OCI-LY1 (cell line): ENCODE measurements around the gene PPIP5K1.
"Not testable (repeated sequence)": the region's sequence is repeated elsewhere in the genome, so short reads cannot be mapped to it uniquely, and the experiment has no call there.

Experiments used
- H2AFZ ChIP-seq: fragments of 200-600 bp; sonication (generic), shearing (Covaris generic); 2 replicates; pipeline ENCODE4 v1.6.0; 2014; ENCODE audit warnings: antibody characterized with exemption, mild to moderate bottlenecking, low read length
- H3F3A ChIP-seq: fragments of 200-600 bp; sonication (generic), shearing (Covaris generic); 2 replicates; pipeline ENCODE4 v1.6.0; 2014; ENCODE audit warnings: mild to moderate bottlenecking, antibody characterized with exemption, low read length, moderate library complexity; ENCODE audit not compliant: insufficient read depth
- H3K27ac ChIP-seq: fragments of 200-600 bp; sonication (generic); 2 replicates; pipeline ENCODE4 v1.5.1; 2014; ENCODE audit warnings: low read length, mixed run types, mild to moderate bottlenecking, low read depth; ENCODE audit not compliant: poor library complexity, severe bottlenecking
- H3K27me3 ChIP-seq: fragments of 200-600 bp; sonication (generic); 2 replicates; pipeline ENCODE4 v1.6.0; 2014; ENCODE audit warnings: antibody characterized with exemption, mild to moderate bottlenecking, low read length, moderate library complexity; ENCODE audit not compliant: insufficient read depth
- H3K36me3 ChIP-seq: fragments of 200-600 bp; sonication (generic); 2 replicates; pipeline ENCODE4 v1.6.1; 2014; ENCODE audit warnings: mild to moderate bottlenecking, antibody characterized with exemption, low read length, moderate library complexity, mixed read lengths; ENCODE audit not compliant: insufficient read depth
- H3K4me1 ChIP-seq: fragments of 200-600 bp; sonication (generic); 2 replicates; pipeline ENCODE4 v1.5.1; 2014; ENCODE audit warnings: mild to moderate bottlenecking, low read length, moderate library complexity; ENCODE audit not compliant: insufficient read depth, severe bottlenecking
- H3K4me2 ChIP-seq: fragments of 200-600 bp; sonication (generic), shearing (Covaris generic); 2 replicates; pipeline ENCODE4 v1.6.1; 2014; ENCODE audit warnings: low read length
- H3K4me3 ChIP-seq: fragments of 200-600 bp; sonication (generic); 2 replicates; pipeline ENCODE4 v1.5.1; 2014; ENCODE audit warnings: low read length, low read depth, mild to moderate bottlenecking, mixed read lengths; ENCODE audit not compliant: poor library complexity, severe bottlenecking
- H3K79me2 ChIP-seq: fragments of 200-600 bp; shearing (Covaris generic); 2 replicates; pipeline ENCODE4 v1.6.1; 2016; ENCODE audit warnings: mixed run types, low read length, mixed read lengths; ENCODE audit not compliant: insufficient read depth
- H3K9ac ChIP-seq: fragments of 200-600 bp; sonication (generic), shearing (Covaris generic); 2 replicates; pipeline ENCODE4 v1.6.1; 2014; ENCODE audit warnings: mild to moderate bottlenecking, low read length, mixed read lengths
- H3K9me2 ChIP-seq: fragments of 200-600 bp; sonication (generic), shearing (Covaris generic); 2 replicates; pipeline ENCODE4 v1.6.1; 2014; ENCODE audit warnings: low read depth, mild to moderate bottlenecking, low read length, mixed read lengths
- H3K9me3 ChIP-seq: fragments of 200-600 bp; shearing (Covaris generic); 2 replicates; pipeline ENCODE4 v1.6.1; 2014; ENCODE audit warnings: low read length, mixed read lengths
- H4K20me1 ChIP-seq: fragments of 200-600 bp; sonication (generic), shearing (Covaris generic); 2 replicates; pipeline ENCODE4 v1.6.0; 2016; ENCODE audit warnings: mild to moderate bottlenecking, low read length; ENCODE audit not compliant: insufficient read depth
- CTCF ChIP-seq: fragments of 200-600 bp; sonication (generic), shearing (Covaris generic); IDR thresholded peaks from 2 replicates; pipeline ENCODE4 v1.5.1; 2017; ENCODE audit warnings: mild to moderate bottlenecking, antibody characterized with exemption, low read length, moderate library complexity, mixed read lengths
- EZH2 ChIP-seq: fragments of 200-600 bp; sonication (generic), shearing (Covaris generic); IDR thresholded peaks from 2 replicates; pipeline ENCODE4 v1.8.0; 2017; ENCODE audit warnings: borderline replicate concordance, mixed run types, mild to moderate bottlenecking, antibody characterized with exemption, low read length, moderate library complexity, mixed read lengths

Gene PPIP5K1

DNA sequence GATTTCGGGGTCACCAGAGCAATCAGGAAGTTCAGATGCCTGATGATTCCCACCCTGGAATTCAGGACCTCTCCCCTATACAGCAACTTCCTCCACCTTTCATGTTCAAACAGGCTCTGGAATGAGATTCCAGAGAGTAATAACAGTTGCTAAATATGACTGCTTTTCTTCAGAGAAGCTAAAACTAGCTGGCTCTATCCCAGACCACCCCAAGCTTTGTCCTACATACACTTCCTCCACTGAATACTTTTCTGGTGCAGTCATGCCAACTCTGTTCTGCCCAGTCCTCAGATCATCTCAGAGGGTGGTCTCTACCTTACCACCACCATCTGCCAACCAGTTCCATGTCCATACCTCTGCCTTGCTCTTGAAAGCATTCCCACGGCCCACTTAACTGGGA lies 23.4 kb downstream of the PPIP5K1 start:
- H3K4me1 ChIP-seq, H3K9me3 ChIP-seq, H3K79me2 ChIP-seq, H3F3A ChIP-seq, H2AFZ ChIP-seq, H4K20me1 ChIP-seq, H3K4me2 ChIP-seq, H3K9ac ChIP-seq, H3K27me3 ChIP-seq, H3K36me3 ChIP-seq, H3K9me2 ChIP-seq, H3K27ac ChIP-seq, H3K4me3 ChIP-seq: not testable (repeated sequence)

- H3K4me1 ChIP-seq, H3K4me3 ChIP-seq, H4K20me1 ChIP-seq, H3K36me3 ChIP-seq, H3K9me2 ChIP-seq, H2AFZ ChIP-seq, H3K27ac ChIP-seq, H3K27me3 ChIP-seq, H3K4me2 ChIP-seq, H3K9ac ChIP-seq, H3K79me2 ChIP-seq, H3F3A ChIP-seq, H3K9me3 ChIP-seq: not testable (repeated sequence)
These were observed 26.2 kb downstream of the PPIP5K1 start for GRCh38 chr15:43563793-43564192.

GRCh38 chr15:43562753-43563152 lies 27.3 kb downstream of the PPIP5K1 start:
- H3K27me3 ChIP-seq, H3K4me2 ChIP-seq, H3K9me2 ChIP-seq, H4K20me1 ChIP-seq, H3K4me1 ChIP-seq, H3K27ac ChIP-seq, H2AFZ ChIP-seq, H3K36me3 ChIP-seq, H3K79me2 ChIP-seq, H3K9ac ChIP-seq, H3K4me3 ChIP-seq, H3F3A ChIP-seq, H3K9me3 ChIP-seq: not testable (repeated sequence)

GRCh38 chr15:43552986-43553385 lies 37.0 kb downstream of the PPIP5K1 start:
- H3K9ac ChIP-seq: no peak overlapping the region
- H3K4me3 ChIP-seq: no peak overlapping the region
- no peaks in the 10 kb centered on the region for H3K9me2 ChIP-seq
- H3K4me2 ChIP-seq: no peak overlapping the region
- no peaks in the 10 kb centered on the region for H3K9me3 ChIP-seq
- peaks cover 3% of the 10 kb centered on the region; the same call in 1 of the 2 replicates for H3K36me3 ChIP-seq
- H3F3A ChIP-seq: no peaks in the 10 kb centered on the region
- no peaks in the 10 kb centered on the region for H3K79me2 ChIP-seq
- no peaks in the 10 kb centered on the region for H3K27me3 ChIP-seq
- no peak for TF ChIP-seq EZH2
- H2AFZ ChIP-seq: no peak overlapping the region
- no peaks in the 10 kb centered on the region for H3K4me1 ChIP-seq
- no peak overlapping the region for H3K27ac ChIP-seq
- no peaks in the 10 kb centered on the region for H4K20me1 ChIP-seq

- no peaks in the 10 kb centered on the region for H4K20me1 ChIP-seq
- H3K4me1 ChIP-seq: no peaks in the 10 kb centered on the region
- H3K79me2 ChIP-seq: no peaks in the 10 kb centered on the region
- no peaks in the 10 kb centered on the region for H3F3A ChIP-seq
- H3K27ac ChIP-seq: no peak overlapping the region
- H3K4me3 ChIP-seq: no peak overlapping the region
- H3K9me2 ChIP-seq: no peaks in the 10 kb centered on the region
- no peaks in the 10 kb centered on the region for H3K27me3 ChIP-seq
- no peak overlapping the region for H3K9ac ChIP-seq
- H3K4me2 ChIP-seq: no peak overlapping the region
- H3K9me3 ChIP-seq: peaks cover 4% of the 10 kb centered on the region
- H3K36me3 ChIP-seq: peaks cover 9% of the 10 kb centered on the region
- TF ChIP-seq CTCF: no peak
- no peak for TF ChIP-seq EZH2
- no peak overlapping the region for H2AFZ ChIP-seq
These were observed 37.8 kb downstream of the PPIP5K1 start for GRCh38 chr15:43552256-43552655.
